Measurements from ENCODE around the gene FCN3.

FCN3 gene

GRCh38 chr1:27402349-27402754 is 27.7 kb upstream of the FCN3 start:
- no peak for TF ChIP-seq SIN3A (IDR thresholded peaks at IDR 0.05; ENCODE audit: borderline replicate concordance, insufficient read depth, low read length)
- TF ChIP-seq REST (IDR thresholded peaks at IDR 0.05; ENCODE audit: insufficient read depth in 1 of 2, low read depth in 2 of 2, low read length in 2 of 2): no peak
- TF ChIP-seq FOXP2 (optimal IDR thresholded peaks at IDR 0.05; ENCODE audit: borderline replicate concordance, extremely low read depth, extremely low read length, insufficient read depth): no peak
- no peak for TF ChIP-seq POLR2AphosphoS5 (IDR thresholded peaks at IDR 0.05; ENCODE audit: low read depth, low read length)
- no peak for TF ChIP-seq TAF1 (IDR thresholded peaks at IDR 0.05; ENCODE audit: borderline replicate concordance, insufficient read depth, low read length)

DNA sequence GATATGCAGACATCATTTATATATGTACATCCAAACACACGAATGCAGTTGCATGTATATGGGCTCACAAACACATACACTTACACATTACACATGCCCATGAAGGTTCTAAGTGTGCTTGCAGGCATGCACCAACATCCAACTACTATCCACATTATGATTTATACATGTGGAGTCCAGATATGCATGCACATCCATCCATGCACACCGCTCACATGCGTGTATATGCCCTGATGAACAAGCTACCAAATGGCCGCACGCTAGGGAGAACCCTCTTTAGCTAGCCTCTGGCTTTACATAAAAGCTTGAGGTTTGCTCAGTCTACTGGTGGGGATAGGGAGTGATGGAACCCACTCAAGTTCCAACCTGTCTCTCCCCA is 26.3 kb upstream of the FCN3 start:
- TF ChIP-seq FOXP2 (optimal IDR thresholded peaks at IDR 0.05; ENCODE audit: borderline replicate concordance, extremely low read depth, extremely low read length, insufficient read depth): no peak
- no peak for TF ChIP-seq SIN3A (IDR thresholded peaks at IDR 0.05; ENCODE audit: borderline replicate concordance, insufficient read depth, low read length)
- TF ChIP-seq TAF1 (IDR thresholded peaks at IDR 0.05; ENCODE audit: borderline replicate concordance, insufficient read depth, low read length): no peak
- no peak for TF ChIP-seq REST (IDR thresholded peaks at IDR 0.05; ENCODE audit: insufficient read depth in 1 of 2, low read depth in 2 of 2, low read length in 2 of 2)
- no peak for TF ChIP-seq POLR2AphosphoS5 (IDR thresholded peaks at IDR 0.05; ENCODE audit: low read depth, low read length)

GRCh38 chr1:27400082-27400962 is 25.7 kb upstream of the FCN3 start:
- TF ChIP-seq FOXP2 (optimal IDR thresholded peaks at IDR 0.05; ENCODE audit: borderline replicate concordance, extremely low read depth, extremely low read length, insufficient read depth) (no peak), SIN3A (IDR thresholded peaks at IDR 0.05; ENCODE audit: borderline replicate concordance, insufficient read depth, low read length) (no peak), POLR2AphosphoS5 (IDR thresholded peaks at IDR 0.05; ENCODE audit: low read depth, low read length) (no peak), TAF1 (IDR thresholded peaks at IDR 0.05; ENCODE audit: borderline replicate concordance, insufficient read depth, low read length) (no peak), REST (IDR thresholded peaks at IDR 0.05; ENCODE audit: insufficient read depth in 1 of 2, low read depth in 2 of 2, low read length in 2 of 2) (no peak)

DNA sequence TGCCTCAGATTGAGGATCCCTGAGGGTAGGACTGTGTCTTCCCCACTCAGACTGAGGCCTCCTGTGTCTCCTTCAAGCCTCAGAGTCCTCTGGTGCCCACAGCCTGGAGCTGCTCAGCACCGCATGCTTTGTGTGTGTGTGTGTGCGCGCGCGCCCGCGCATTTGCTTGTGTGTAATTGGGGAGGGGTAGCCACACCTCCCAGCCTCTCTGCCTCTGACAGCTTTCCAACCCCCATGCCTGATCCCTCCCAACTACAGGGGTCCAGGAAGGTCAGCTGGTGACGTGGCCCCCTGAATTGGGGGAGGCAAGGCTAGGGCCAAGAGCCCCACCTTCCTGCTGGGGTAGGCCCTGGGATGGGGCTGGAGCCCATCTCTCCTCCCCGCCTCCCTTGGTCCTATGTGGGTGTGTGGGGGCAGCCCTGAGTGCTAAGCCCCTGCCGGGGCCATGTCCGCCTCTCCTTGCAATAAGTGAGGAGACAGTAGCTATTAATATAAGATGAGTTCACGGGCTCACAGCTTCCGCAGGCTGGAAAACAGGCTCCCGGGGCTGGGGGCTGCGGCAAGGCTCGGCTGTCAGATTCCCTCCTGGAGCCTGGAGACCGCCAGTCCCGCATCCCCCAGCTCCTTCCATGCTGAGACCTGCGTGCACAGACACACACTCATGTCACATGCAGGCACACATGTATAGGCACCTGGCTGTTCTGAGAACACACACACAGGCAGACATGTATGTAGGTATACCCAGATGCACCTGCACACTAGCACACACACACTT is 24.8 kb upstream of the FCN3 start:
- no peak for TF ChIP-seq TAF1 (IDR thresholded peaks at IDR 0.05; ENCODE audit: borderline replicate concordance, insufficient read depth, low read length)
- TF ChIP-seq SIN3A (IDR thresholded peaks at IDR 0.05; ENCODE audit: borderline replicate concordance, insufficient read depth, low read length): no peak
- no peak for TF ChIP-seq POLR2AphosphoS5 (IDR thresholded peaks at IDR 0.05; ENCODE audit: low read depth, low read length)
- TF ChIP-seq FOXP2 (optimal IDR thresholded peaks at IDR 0.05; ENCODE audit: borderline replicate concordance, extremely low read depth, extremely low read length, insufficient read depth): no peak
- TF ChIP-seq REST (IDR thresholded peaks at IDR 0.05; ENCODE audit: insufficient read depth in 1 of 2, low read depth in 2 of 2, low read length in 2 of 2): no peak

Data from PFSK-1 (cell line).